GM18858 (cell line): ENCODE results near the gene RBM22.

Experiments
- ATAC-seq: cut with Tn5 transposase; IDR thresholded peaks from one replicate; pipeline ENCODE4 v1.9.1; 2021; ENCODE audit not compliant: unreplicated experiment

Gene RBM22

DNA sequence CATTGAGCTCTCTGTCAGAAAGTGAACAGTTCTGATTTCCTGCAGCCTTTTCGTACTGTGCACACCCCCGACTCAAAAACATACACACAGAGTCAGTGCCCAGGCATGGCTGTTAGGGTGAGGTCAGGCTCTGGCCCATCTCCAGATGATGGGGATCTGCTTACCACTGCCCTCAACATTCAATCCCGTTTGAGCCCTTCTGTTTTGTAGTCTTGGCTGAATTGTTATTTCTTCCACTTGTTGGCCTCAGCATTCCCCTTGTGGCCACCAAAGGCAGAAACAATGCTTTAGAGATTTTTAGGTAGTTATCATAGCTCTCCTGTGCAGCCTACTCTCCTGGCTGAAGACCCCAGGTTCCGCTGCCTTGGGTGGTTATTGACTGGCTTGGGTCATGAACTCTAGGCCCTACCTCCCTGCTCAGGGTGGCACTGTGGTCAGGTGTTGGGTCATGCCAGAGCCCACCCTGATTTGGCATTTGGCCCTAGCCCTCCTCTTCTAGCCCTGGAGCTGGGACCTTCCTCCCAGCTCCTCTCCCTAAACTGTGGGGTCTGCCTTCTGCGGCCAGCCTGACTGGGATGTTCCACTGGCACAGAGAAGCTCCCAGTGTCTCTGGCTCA, 47.6 kb downstream of the RBM22 start:
- no peak for ATAC-seq

DNA sequence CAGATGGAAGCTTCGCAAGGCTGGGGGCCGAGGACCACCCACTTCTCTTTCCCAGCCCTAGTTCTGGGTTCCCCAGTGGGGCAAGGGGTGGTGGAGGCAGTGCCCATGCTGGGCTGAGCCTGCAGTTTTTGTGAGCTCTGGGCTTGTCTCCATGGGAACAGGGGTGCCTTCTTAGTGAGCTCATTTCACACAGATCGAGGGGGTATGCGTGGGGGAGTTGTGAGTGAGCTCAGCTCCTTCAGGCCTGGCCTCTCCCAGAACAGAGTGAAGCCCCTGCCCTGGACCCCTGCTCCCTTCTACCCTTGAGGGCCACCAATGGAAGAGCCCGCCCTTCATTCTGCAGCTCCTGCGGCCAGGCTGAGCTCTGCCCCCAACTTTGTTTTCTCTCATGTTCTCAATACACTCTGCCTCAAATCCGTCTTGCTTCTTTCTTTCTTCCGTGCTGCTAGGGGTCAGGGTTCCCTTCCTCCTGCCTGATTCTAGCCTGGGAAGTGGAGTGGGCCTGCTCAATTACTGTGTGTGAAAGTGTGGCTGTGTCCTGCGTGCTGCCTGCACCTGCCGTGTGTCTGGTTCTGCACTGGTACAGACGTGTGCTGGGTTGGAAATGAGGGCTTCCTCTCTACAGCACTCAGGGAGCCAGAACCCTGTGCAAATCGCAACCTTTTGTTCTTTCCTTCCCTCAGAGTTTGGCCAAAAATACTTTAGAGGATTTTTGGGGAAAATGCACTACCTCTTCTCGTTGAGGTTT, 48.8 kb downstream of the RBM22 start:
- ATAC-seq: no peak

DNA sequence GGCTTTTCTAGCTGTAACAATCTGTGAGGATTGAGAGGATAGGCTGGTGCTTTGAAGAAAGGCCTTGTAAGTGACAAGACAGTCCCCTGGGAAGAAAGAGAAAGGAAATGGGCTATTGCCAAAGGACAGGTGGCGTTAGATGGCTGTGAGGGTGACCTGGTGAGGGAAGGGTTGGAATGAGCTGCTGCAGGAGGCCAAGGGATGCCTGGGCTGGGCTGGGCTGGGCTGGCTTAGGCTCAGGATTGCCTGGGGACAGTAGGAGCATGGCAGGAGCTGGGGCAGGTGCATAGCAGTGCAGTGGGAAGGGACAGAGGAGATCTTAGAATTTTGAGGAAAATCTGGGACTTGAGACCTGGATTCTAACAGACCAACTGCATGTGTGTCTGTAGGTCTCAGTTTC, 49.5 kb downstream of the RBM22 start:
- ATAC-seq: no peak

DNA sequence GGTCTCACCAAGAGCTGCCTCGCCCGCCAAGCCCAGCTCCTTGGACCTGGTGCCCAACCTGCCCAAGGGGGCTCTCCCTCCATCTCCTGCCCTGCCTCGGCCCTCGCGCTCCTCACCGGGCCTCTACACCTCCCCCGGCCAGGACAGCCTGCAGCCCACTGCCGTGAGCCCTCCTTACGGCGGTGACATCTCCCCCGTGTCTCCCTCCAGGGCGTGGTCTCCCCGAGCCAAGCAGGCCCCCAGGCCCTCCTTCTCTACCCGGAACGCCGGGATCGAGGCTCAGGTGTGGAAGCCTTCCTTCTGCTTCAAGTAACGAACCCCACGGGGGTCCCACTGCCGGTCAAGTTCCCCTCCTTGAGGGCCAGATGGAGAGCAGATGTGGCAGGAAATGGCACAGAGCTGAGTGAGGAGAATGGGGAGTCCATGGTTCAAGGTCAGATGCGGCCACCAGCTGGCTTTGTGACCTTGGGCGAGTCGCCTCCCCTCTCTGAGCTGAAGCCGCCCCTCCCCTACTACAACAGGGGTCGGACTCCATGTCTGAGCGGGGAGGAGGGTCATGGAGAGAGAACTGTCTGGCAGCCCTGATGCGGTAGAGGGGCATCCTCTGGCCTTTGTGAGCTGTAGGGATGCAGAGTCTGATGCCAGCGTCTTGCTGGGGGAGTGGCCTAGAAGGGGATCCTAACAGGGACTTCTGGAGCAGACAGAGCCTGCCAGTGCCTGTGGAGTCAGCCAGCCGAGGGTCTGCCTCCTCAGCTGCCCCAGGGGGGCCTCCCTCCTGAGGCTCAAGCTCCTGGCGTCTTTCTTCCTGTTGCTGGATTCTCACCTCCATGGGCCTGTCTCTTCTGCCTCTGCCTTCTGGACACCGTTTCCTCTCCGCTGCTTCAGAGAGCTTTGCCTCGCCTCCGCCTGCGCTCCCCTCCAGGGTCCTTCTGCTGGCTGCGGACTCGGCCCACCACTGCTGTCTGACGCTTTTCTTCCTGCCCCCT, 50.5 kb downstream of the RBM22 start:
- no peak for ATAC-seq

DNA sequence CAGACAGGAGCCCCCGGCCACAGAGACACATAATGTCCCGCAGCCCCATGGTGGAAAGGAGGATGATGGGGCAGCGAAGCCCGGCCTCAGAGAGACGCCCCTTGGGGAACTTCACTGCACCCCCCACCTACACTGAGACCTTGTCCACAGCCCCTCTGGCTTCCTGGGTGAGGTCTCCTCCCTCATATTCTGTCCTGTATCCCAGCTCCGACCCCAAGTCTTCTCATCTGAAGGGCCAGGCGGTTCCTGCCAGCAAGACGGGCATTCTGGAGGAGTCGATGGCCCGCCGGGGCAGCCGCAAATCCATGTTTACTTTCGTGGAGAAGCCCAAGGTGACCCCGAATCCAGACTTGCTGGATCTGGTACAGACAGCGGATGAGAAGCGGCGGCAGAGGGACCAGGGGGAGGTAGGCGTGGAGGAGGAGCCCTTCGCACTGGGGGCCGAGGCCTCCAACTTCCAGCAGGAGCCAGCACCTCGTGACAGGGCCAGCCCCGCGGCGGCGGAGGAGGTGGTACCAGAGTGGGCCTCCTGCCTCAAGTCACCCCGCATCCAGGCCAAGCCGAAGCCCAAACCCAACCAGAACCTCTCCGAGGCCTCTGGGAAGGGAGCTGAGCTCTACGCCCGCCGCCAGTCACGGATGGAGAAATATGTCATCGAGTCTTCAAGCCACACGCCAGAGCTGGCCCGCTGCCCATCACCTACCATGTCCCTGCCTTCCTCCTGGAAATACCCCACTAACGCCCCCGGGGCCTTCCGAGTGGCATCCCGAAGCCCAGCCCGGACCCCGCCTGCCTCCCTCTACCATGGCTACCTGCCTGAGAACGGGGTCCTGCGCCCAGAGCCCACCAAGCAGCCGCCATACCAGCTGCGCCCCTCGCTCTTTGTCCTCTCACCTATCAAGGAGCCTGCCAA, 51.5 kb downstream of the RBM22 start:
- ATAC-seq: no peak

DNA sequence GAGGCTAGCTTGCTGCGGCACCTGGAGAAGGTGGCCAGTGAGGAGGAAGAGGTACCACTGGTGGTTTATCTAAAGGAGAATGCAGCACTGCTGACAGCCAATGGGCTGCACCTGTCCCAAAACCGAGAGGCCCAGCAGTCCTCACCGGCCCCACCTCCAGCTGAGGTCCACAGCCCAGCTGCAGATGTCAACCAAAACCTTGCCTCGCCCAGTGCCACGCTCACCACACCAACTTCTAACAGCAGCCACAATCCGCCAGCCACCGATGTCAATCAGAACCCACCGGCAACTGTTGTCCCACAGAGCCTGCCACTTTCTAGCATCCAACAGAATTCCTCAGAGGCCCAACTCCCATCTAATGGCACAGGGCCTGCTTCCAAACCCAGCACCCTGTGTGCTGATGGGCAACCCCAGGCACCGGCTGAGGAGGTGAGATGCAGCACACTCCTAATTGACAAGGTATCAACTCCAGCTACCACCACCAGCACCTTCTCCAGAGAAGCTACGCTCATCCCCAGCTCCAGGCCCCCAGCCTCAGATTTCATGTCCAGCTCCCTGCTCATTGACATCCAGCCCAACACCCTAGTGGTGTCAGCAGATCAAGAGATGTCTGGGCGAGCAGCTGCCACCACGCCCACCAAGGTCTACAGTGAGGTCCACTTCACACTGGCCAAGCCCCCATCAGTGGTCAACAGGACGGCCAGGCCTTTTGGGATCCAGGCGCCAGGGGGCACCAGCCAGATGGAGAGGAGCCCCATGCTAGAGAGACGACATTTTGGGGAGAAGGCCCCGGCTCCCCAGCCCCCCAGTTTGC, 52.4 kb downstream of the RBM22 start:
- ATAC-seq: no peak

DNA sequence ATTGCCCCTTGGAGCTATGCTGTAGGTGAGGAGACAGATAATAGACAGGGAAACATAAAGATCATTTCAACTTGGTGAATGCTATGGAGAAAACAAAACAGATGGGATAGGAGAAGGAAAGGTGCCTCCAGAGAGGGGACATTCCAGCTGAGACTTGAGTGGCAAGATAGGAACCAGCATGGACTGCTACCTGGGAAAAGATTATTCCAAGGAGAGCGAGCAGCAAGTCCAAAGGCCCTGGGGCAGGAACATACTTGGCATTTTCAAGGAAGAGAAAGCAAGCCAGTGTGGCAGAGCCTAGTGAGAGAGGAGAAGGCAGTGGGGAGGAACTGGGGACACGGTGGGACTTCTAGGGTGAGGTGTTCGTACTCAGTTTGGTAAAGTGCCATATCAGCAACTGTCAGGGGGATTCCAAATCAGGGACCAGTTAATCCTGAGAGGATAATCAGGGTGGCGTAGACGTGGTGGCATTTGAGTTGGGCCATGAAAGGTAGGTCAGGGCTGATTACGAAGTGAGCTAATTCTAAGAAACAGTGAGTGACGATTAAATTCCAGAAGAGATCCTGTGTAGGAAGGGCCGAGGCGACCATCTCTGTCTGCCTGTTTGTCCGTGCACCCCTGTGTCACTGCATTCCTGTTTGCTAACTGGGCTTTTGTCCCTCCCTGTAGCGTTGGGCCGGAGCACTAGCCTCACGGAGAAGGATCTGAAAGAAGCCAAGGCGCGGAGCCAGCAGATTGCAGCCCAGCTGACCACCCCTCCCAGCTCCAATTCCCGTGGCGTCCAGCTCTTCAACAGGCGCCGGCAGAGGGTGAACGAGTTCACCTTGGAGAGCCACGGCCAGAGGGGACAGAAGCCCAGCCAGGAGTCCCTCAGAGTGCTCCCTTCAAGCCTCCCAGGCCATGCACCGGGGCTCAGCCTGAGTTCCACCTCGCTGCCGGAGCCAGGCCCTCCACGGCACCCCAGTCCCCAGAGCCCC, 53.3 kb downstream of the RBM22 start:
- no peak for ATAC-seq

DNA sequence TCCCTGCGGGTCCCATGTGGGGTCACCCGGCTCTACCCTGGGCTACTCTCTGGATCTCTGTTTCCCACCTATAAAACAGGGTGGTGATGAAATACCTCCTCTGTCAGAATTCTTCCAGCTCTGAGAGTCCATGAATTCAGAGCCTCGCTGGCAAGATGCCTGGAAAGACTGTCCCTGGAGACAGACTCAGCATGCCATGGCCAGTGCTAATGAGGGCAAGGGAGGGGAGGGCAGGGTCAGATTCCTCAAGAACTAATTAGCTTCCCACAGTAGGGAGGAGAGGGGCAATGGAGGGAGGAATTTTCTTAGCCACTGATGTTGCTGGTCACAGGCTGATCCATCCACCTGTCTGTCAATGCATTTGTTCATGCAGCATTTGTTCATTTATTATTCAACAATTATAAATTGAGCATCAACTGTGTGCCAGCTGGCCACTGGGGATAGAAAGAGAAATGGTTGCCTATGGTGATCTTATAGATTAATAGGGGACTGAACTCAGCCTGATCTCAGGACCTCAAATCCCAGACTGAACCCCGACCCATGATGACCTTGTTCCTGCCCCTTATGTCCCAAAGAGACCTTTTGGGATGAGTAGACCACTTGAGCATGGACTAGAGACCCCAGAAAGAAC, 55.7 kb downstream of the RBM22 start:
- ATAC-seq: no peak

DNA sequence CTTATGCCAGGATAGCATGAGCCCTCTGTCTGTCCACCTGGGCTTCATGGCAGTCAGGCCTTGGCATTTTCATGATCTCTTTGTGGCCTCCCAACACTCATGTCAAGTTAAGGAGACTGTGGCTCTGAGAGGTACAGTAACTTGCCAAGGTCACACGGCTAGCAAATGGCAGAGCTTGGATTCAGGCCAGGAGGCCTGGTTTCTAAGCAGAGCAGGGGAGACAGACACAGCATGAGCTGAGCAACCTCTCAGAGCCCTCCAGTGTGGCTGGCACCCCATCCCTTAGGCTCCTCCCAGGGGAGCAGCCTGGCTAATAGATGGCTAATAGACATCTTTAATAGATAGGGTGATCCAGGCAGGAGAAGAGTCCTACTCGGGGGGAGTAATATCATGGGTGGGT, 56.3 kb downstream of the RBM22 start:
- ATAC-seq: no peak

DNA sequence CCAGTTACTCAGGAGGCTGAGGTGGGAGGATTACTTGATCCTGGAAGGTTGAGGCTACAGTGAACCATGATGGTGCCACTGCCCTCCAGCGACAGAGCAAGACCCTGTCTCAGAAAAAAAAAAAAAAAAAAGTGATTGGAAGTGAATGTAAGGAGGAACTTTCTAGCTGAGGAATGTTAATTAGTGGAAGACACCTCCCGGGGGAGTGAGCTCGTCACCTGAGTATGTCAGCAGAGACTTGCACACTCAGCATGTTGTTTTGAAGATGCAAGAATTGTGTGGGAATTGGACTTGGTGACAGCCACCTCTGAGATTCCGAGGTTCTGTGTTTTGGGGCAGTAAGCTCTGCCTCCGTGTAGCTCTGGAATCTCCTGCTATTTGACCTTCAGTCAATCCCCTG, 56.8 kb downstream of the RBM22 start:
- no peak for ATAC-seq

DNA sequence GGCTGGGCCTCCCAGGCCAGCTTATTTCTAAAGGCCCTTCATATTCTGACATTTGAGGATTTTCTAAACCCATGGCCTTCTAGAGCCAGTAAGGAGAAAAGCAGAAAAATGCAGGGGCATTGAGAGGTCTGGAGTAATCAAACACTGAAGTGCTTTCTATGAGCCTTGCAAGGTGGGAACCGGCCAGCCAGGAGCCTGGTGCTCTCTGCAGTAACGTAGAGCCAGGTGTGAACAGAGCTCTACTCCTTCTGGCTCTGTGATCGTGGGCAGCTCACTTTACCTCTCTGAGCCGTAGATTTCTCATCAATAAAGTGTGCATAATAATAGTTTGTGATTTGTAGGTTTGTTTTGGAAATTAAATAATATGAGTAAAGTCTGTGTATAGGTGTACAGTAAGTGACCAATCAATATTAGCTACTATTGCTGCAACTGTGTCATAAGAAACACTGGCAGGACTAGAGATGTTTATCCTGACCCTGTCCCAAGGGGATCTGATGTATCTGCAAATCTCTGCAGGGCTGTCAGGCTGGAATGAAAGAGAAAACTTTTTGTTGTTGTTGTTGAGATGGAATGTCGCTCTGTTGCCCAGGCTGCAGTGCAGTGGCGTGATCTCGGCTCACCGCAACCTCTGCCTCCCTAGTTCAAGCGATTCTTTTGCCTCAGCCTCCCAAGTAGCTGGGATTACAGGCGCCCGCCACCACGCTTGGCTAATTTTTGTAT, 57.7 kb downstream of the RBM22 start:
- no peak for ATAC-seq

DNA sequence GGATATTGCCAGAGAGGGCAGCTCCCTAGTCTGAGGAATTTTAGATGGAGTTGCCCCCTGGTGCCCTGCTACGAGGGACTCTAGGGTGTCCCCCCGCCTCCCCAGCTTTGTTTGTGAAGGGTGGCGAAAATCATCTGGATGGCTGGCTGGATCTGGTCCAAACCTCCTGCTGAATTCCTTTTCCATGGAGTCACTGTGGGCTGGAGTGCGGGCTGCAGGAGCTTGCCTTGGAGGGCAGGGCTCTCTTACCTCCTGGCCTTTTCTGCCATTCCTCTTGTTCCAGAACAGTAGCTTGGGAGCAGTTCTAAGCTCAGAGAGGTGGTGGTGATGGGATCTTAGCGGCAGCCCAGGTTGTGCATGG, 58.3 kb downstream of the RBM22 start:
- ATAC-seq: no peak

DNA sequence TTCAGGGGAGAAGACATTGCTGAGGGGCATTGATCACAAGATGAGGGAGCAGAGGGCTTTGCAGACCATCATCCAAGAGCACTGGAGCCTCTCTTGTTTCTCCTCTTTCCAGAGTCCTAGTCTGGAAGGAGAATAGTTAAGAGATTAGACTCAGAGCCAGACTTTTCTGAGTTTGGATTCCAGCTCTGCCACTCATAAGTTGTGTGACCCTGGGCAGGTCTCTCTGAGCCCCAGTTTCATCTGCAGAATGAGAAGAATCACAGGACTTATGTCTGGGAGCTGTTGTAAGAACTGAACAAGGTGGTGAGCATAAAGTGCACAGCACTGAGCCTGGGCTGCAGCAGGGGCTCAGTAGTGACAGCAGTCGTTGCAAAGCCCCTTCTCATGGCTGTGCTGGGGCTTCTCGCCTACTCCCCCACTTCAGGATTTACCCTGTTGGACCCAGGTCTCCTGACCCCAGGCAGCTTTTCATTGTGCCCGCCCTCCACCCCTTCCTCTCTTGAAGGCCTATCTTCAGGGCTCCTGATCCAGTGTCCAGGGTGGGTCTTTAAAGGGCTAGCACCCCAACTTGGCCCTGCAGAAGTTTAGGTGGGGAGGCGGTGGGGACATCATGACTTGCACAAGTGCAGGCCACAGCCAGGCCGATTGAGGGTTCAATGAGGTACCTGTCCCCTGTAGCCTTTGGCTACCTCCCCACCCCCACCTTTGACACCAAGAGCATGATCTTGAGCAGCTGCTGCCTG, 58.9 kb downstream of the RBM22 start:
- no peak for ATAC-seq

DNA sequence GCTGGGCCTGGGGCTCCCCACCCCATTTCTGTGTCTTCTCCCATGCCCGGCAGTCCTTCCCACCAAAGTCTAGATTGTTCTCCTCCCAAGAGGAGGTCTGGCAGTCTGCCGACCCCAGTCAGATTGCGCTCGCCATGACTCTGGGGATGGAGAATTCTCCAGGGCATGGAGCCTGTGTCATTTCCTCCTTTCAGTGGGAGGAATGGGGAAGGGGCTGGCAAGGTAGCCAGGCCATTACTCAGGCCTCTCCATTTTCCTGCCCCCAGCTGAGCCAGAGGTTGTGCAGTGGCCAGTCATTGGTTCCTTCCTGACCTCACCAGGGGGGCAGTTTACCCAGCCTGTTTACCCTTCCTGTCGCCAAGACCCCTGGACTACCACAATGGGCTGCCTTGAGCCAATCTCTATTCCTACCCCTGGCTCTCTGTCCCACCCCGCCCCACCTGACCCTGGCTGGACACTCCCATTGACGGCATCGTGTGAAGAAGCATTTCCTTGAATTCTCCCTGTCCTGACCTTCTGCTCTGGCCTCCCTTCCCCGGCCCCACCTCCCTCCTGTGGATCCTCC, 59.8 kb downstream of the RBM22 start:
- no peak for ATAC-seq
